Cerebellar nuclear complex (tissue), 1 donor: ENCODE results near the gene THRB.
"Not testable (repeated sequence)": the region's sequence is repeated elsewhere in the genome, so short reads cannot be mapped to it uniquely, and the experiment has no call there.

Experiments
- DNase-seq, 2 experiments: peaks; one replicate each; lab custom pipeline; 2025; lab: John Stamatoyannopoulos, UW

THRB gene

GRCh38 chr3:24447836-24448235 is 46.8 kb downstream of the THRB start:
- DNase-seq: no peak

- no peak for DNase-seq
These were observed 48.6 kb downstream of the THRB start for GRCh38 chr3:24446032-24446431.

GRCh38 chr3:24443476-24443875 is 51.2 kb downstream of the THRB start:
- no peak for DNase-seq

- no peak for DNase-seq
These were observed 53.7 kb downstream of the THRB start for GRCh38 chr3:24440760-24441464.

GRCh38 chr3:24439021-24439420 is 55.6 kb downstream of the THRB start:
- DNase-seq: no peak

GRCh38 chr3:24437326-24437725 is 57.3 kb downstream of the THRB start:
- DNase-seq: no peak

- DNase-seq: no peak
These were observed 59.1 kb downstream of the THRB start for GRCh38 chr3:24435584-24435983.

GRCh38 chr3:24434651-24435050 is 60.0 kb downstream of the THRB start:
- no peak for DNase-seq

GRCh38 chr3:24433838-24434591 is 60.6 kb downstream of the THRB start:
- DNase-seq: no peak

- no peak for DNase-seq
These were observed 61.7 kb downstream of the THRB start for GRCh38 chr3:24432989-24433388.

- DNase-seq: no peak
These were observed 66.2 kb downstream of the THRB start for GRCh38 chr3:24428481-24428880.

GRCh38 chr3:24426896-24427295 is 67.8 kb downstream of the THRB start:
- no peak for DNase-seq

GRCh38 chr3:24420829-24421228 is 73.8 kb downstream of the THRB start:
- DNase-seq: not testable (repeated sequence)

GRCh38 chr3:24420224-24420623 is 74.4 kb downstream of the THRB start:
- no peak for DNase-seq

- DNase-seq: no peak
These were observed 75.4 kb downstream of the THRB start for GRCh38 chr3:24419067-24419791.

- no peak for DNase-seq
These were observed 76.9 kb downstream of the THRB start for GRCh38 chr3:24417730-24418129.

GRCh38 chr3:24416224-24416623 is 78.4 kb downstream of the THRB start:
- DNase-seq: no peak

- DNase-seq: no peak
These were observed 78.8 kb downstream of the THRB start for GRCh38 chr3:24415824-24416223.

GRCh38 chr3:24413662-24414061 is 81.0 kb downstream of the THRB start:
- not testable (repeated sequence) for DNase-seq

GRCh38 chr3:24410860-24411259 is 83.8 kb downstream of the THRB start:
- DNase-seq: no peak

GRCh38 chr3:24407980-24408680 is 86.5 kb downstream of the THRB start:
- no peak for DNase-seq

GRCh38 chr3:24406900-24407299 is 87.8 kb downstream of the THRB start:
- no peak for DNase-seq
